ENCODE measurements around the gene MYADM. TPM values are rescaled to one million over a fixed set of nuclear protein-coding genes. Genes with fewer than 3 reads are reported as not detected.

MYADM gene
- total and polyA plus RNA-seq, 2 of the 13 experiments (the other 11 are each of a cell fraction or from before 2014, with no cell fraction given) = 19.9 to 38.1 TPM

DNA sequence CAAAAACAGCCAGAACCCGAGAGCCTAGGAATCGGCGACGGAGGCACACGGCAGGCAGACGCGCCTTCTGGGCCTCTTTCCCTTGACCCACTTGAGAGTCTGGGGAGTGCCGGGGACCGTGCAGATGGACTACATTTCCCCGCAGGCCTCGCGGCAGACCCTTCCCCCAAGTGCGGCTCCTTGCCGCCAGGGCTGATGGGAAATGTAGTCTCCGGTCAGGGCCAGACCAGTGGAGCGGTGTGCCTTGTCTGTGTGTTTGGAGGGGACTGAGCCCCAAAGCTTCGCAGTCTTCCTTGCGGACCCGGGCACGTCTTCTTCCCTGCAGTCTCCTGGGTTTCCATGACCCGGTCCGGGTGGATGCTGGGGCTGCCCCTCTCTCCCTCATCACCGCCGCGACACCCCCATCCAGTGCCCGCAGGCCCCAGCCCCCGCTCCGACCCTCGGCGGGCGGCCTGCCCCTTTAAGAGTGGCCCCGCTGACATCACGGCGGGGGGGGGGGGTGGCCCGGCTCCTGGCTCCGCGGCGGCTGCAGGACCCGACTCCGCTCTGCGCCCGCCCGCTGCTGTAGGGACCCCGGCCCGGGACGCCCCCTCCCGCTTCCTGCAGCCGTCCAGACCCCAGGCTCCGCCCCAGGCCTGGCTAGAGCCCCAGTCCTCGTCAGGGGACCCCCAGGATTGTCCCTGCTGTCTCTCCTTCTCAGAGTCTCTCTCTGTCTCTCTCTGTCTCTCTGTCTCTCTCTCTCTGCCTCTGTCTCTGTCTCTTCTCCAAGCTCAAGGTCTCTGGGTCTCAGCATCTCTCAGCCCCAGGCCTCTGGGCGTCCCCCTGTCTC, 40.6 kb downstream of the MYADM start (continued):
- TF ChIP-seq, protein P1, sequence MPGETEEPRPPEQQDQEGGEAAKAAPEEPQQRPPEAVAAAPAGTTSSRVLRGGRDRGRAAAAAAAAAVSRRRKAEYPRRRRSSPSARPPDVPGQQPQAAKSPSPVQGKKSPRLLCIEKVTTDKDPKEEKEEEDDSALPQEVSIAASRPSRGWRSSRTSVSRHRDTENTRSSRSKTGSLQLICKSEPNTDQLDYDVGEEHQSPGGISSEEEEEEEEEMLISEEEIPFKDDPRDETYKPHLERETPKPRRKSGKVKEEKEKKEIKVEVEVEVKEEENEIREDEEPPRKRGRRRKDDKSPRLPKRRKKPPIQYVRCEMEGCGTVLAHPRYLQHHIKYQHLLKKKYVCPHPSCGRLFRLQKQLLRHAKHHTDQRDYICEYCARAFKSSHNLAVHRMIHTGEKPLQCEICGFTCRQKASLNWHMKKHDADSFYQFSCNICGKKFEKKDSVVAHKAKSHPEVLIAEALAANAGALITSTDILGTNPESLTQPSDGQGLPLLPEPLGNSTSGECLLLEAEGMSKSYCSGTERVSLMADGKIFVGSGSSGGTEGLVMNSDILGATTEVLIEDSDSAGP (CRISPR knock-in tag; IDR thresholded peaks at IDR 0.05; ENCODE audit: borderline replicate concordance) = peak; percentile 42; the same call in 1 of the 2 replicates
- no peak for TF ChIP-seq NFRKB (IDR thresholded peaks at IDR 0.05)
- no peak for TF ChIP-seq IKZF1 (IDR thresholded peaks at IDR 0.05)
- no peak for TF ChIP-seq RXRA (CRISPR knock-in tag; IDR thresholded peaks at IDR 0.05)
- TF ChIP-seq ZNF317 (CRISPR knock-in tag; IDR thresholded peaks at IDR 0.05) = no peak
- TF ChIP-seq NCOA1 (CRISPR knock-in tag; IDR thresholded peaks at IDR 0.05) = no peak
- peak; percentile 97 for TF ChIP-seq THAP11 (CRISPR knock-in tag; IDR thresholded peaks at IDR 0.05)
- TF ChIP-seq ZNF569 (CRISPR knock-in tag; IDR thresholded peaks at IDR 0.05; ENCODE audit: borderline replicate concordance) = no peak
- TF ChIP-seq GABPB1 (CRISPR knock-in tag; IDR thresholded peaks at IDR 0.05) = peak; percentile 56
- TF ChIP-seq, protein P2, sequence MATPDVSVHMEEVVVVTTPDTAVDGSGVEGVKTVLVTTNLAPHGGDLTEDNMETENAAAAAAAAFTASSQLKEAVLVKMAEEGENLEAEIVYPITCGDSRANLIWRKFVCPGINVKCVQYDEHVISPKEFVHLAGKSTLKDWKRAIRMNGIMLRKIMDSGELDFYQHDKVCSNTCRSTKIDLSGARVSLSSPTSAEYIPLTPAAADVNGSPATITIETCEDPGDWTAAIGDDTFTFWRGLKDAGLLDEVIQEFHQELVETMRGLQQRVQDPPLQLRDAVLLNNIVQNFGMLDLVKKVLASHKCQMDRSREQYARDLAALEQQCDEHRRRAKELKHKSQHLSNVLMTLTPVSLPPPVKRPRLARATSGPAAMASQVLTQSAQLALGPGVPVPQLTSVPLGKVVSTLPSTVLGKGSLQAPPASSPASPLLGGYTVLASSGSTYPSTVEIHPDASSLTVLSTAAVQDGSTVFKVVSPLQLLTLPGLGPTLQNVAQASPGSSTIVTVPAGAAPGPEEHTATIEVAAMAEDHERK (CRISPR knock-in tag; IDR thresholded peaks at IDR 0.05; ENCODE audit: low read depth) = no peak
- no peak for TF ChIP-seq ZNF563 (CRISPR knock-in tag; IDR thresholded peaks at IDR 0.05)
- TF ChIP-seq ZFYVE20 (CRISPR knock-in tag; IDR thresholded peaks at IDR 0.05; ENCODE audit: borderline replicate concordance, low read depth) = no peak
- TF ChIP-seq, protein P3, sequence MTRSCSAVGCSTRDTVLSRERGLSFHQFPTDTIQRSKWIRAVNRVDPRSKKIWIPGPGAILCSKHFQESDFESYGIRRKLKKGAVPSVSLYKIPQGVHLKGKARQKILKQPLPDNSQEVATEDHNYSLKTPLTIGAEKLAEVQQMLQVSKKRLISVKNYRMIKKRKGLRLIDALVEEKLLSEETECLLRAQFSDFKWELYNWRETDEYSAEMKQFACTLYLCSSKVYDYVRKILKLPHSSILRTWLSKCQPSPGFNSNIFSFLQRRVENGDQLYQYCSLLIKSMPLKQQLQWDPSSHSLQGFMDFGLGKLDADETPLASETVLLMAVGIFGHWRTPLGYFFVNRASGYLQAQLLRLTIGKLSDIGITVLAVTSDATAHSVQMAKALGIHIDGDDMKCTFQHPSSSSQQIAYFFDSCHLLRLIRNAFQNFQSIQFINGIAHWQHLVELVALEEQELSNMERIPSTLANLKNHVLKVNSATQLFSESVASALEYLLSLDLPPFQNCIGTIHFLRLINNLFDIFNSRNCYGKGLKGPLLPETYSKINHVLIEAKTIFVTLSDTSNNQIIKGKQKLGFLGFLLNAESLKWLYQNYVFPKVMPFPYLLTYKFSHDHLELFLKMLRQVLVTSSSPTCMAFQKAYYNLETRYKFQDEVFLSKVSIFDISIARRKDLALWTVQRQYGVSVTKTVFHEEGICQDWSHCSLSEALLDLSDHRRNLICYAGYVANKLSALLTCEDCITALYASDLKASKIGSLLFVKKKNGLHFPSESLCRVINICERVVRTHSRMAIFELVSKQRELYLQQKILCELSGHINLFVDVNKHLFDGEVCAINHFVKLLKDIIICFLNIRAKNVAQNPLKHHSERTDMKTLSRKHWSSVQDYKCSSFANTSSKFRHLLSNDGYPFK (CRISPR knock-in tag; IDR thresholded peaks at IDR 0.05; ENCODE audit: borderline replicate concordance) = no peak
- TF ChIP-seq MXI1 (IDR thresholded peaks at IDR 0.05; ENCODE audit: borderline replicate concordance, low read depth, low read length) = no peak
- no peak for TF ChIP-seq NCOA5 (CRISPR knock-in tag; IDR thresholded peaks at IDR 0.05)
- TF ChIP-seq, protein P4, sequence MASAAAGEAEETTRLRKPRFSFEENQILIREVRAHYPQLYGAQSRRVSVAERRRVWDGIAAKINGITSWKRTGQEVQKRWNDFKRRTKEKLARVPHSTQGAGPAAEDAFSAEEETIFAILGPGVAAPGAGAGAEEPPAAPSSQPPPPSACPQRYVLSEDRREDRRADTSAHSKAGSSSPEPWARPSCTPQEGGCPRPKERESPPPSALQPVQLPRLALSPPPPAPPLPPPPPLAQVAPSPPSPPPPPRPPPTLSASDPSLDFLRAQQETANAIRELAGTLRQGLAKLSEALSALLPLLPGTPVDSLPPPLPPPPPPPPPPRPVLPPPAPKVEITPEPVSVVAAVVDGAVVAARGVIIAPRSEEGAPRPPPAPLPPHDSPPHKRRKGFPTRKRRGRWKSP (CRISPR knock-in tag; IDR thresholded peaks at IDR 0.05) = no peak
- no peak for TF ChIP-seq GABPA (IDR thresholded peaks at IDR 0.05; ENCODE audit: low read depth, low read length)
- TF ChIP-seq GABPA (CRISPR knock-in tag; IDR thresholded peaks at IDR 0.05; ENCODE audit: low read depth) = peak; percentile 43; the same call in 1 of the 2 replicates
- TF ChIP-seq HOXA9 (CRISPR knock-in tag; IDR thresholded peaks at IDR 0.05; ENCODE audit: borderline replicate concordance) = no peak
- TF ChIP-seq MED8 (CRISPR knock-in tag; IDR thresholded peaks at IDR 0.05; ENCODE audit: insufficient replicate concordance) = no peak
- TF ChIP-seq, protein P5, sequence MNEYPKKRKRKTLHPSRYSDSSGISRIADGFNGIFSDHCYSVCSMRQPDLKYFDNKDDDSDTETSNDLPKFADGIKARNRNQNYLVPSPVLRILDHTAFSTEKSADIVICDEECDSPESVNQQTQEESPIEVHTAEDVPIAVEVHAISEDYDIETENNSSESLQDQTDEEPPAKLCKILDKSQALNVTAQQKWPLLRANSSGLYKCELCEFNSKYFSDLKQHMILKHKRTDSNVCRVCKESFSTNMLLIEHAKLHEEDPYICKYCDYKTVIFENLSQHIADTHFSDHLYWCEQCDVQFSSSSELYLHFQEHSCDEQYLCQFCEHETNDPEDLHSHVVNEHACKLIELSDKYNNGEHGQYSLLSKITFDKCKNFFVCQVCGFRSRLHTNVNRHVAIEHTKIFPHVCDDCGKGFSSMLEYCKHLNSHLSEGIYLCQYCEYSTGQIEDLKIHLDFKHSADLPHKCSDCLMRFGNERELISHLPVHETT (CRISPR knock-in tag; conservative IDR thresholded peaks at IDR 0.05) = no peak
- no peak for TF ChIP-seq TEAD3 (CRISPR knock-in tag; optimal IDR thresholded peaks at IDR 0.05; ENCODE audit: borderline replicate concordance)

All from HepG2 (cell line).